ENCODE results near the gene SRGAP2.
"Not testable (repeated sequence)": the region's sequence is repeated elsewhere in the genome, so short reads cannot be mapped to it uniquely, and the experiment has no call there.

GRCh38 chr1:206245479-206245878 lies 42.1 kb downstream of the SRGAP2 start:
- TF ChIP-seq CTCF (IDR thresholded peaks at IDR 0.05); ZFX (IDR thresholded peaks at IDR 0.05; ENCODE audit: borderline replicate concordance): not testable (repeated sequence)

Measured in 22Rv1 (cell line).